Inflammatory macrophage (primary cell): ENCODE measurements around the gene NR3C1.

Experiments
- DNase-seq, 2 donors: peaks; one replicate each; pipeline ENCODE4 v3.0.0-alpha.2; 2020 to 2022

The NR3C1 gene

GRCh38 chr5:143360755-143361154 is 42.7 kb downstream of the NR3C1 start:
- DNase-seq = no peak

- no peak for DNase-seq
Observed at GRCh38 chr5:143359869-143360268, 43.6 kb downstream of the NR3C1 start.

- DNase-seq = no peak
Observed at GRCh38 chr5:143356855-143357583, 46.5 kb downstream of the NR3C1 start.

- peak; percentile 79 to 81 for DNase-seq
Observed at GRCh38 chr5:143355710-143356109, 47.8 kb downstream of the NR3C1 start.

GRCh38 chr5:143354025-143354424 is 49.5 kb downstream of the NR3C1 start:
- DNase-seq = no peak

GRCh38 chr5:143352691-143353090 is 50.8 kb downstream of the NR3C1 start:
- DNase-seq = no peak

- DNase-seq = peak; percentile 8 to 57
Observed at GRCh38 chr5:143350751-143351602, 52.5 kb downstream of the NR3C1 start.

GRCh38 chr5:143350341-143350740 is 53.1 kb downstream of the NR3C1 start:
- DNase-seq = no peak

- no peak for DNase-seq
Observed at GRCh38 chr5:143349177-143349576, 54.3 kb downstream of the NR3C1 start.

- DNase-seq = no peak
Observed at GRCh38 chr5:143347698-143348344, 55.7 kb downstream of the NR3C1 start.

- peak in 1 of 2 donors; percentile 82 for DNase-seq
Observed at GRCh38 chr5:143347046-143347445, 56.4 kb downstream of the NR3C1 start.

- DNase-seq = no peak
Observed at GRCh38 chr5:143345671-143346440, 57.6 kb downstream of the NR3C1 start.

GRCh38 chr5:143343042-143343441 is 60.4 kb downstream of the NR3C1 start:
- DNase-seq = no peak

- no peak for DNase-seq
Observed at GRCh38 chr5:143342607-143343006, 60.9 kb downstream of the NR3C1 start.

- peak in 1 of 2 donors; percentile 20 for DNase-seq
Observed at GRCh38 chr5:143341807-143342570, 61.5 kb downstream of the NR3C1 start.

GRCh38 chr5:143340891-143341685 is 62.4 kb downstream of the NR3C1 start:
- no peak for DNase-seq

- no peak for DNase-seq
Observed at GRCh38 chr5:143338658-143339366, 64.7 kb downstream of the NR3C1 start.

GRCh38 chr5:143337946-143338345 is 65.5 kb downstream of the NR3C1 start:
- no peak for DNase-seq

- DNase-seq = no peak
Observed at GRCh38 chr5:143336485-143336884, 67.0 kb downstream of the NR3C1 start.

- no peak for DNase-seq
Observed at GRCh38 chr5:143334903-143335302, 68.6 kb downstream of the NR3C1 start.
